ENCODE measurements around the gene TNXB.
"Not testable (repeated sequence)": the region's sequence is repeated elsewhere in the genome, so short reads cannot be mapped to it uniquely, and the experiment has no call there.

Gene TNXB

DNA sequence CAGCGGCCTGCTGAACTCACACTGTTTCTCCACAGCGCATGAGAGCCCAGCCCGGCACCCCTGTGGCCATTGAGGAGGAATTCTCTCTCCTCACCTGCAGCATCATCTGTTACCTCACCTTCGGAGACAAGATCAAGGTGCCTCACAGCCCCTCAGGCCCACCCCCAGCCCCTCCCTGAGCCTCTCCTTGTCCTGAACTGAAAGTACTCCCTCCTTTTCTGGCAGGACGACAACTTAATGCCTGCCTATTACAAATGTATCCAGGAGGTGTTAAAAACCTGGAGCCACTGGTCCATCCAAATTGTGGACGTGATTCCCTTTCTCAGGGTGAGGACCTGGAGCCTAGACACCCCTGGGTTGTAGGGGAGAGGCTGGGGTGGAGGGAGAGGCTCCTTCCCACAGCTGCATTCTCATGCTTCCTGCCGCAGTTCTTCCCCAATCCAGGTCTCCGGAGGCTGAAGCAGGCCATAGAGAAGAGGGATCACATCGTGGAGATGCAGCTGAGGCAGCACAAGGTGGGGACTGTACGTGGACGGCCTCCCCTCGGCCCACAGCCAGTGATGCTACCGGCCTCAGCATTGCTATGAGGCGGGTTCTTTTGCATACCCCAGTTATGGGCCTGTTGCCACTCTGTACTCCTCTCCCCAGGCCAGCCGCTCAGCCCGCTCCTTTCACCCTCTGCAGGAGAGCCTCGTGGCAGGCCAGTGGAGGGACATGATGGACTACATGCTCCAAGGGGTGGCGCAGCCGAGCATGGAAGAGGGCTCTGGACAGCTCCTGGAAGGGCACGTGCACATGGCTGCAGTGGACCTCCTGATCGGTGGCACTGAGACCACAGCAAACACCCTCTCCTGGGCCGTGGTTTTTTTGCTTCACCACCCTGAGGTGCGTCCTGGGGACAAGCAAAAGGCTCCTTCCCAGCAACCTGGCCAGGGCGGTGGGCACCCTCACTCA lies 69.5 kb downstream of the TNXB start:
- DNase-seq (ENCODE audit: low read depth) = not testable (repeated sequence)

DNA sequence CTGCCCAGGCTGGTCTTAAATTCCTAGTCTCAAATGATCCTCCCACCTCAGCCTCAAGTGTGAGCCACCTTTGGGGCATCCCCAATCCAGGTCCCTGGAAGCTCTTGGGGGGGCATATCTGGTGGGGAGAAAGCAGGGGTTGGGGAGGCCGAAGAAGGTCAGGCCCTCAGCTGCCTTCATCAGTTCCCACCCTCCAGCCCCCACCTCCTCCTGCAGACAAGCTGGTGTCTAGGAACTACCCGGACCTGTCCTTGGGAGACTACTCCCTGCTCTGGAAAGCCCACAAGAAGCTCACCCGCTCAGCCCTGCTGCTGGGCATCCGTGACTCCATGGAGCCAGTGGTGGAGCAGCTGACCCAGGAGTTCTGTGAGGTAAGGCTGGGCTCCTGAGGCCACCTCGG lies 70.3 kb downstream of the TNXB start:
- DNase-seq (ENCODE audit: low read depth) = not testable (repeated sequence)

DNA sequence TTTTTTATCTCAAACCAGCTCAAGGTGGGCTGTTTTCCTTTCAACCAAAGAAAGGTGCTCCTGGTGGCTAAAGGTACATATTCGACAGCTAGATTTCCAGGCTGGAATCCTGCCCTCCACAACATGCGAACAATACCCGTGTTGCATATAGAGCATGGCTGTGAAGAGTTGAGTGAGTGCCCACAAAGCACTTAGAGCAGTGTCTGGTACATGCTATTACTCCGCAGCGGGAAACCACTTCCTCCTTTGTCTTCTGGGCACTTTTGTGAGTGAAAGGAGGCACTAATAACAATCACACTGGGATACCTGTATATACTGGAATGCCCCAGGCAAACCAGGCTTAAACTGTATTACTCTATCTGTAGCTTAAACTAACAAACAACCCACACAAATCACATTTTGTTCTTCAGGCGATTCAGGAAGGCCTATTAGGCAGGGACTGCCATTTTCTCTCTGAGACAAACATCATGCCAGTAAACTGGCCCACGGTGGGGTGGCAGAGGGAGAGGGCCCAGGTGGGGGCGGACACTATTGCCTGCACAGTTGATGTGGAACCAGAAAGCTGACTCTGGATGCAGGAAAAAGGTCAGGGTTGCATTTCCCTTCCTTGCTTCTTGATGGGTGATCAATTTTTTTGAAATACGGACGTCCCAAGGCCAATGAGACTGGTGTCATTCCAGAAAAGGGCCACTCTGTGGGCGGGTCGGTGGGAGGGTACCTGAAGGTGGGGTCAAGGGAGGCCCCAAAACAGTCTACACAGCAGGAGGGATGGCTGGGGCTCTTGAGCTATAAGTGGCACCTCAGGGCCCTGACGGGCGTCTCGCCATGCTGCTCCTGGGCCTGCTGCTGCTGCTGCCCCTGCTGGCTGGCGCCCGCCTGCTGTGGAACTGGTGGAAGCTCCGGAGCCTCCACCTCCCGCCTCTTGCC lies 71.3 kb downstream of the TNXB start, which contains the start of gene CYP21A2:
Gene CYP21A2, plus strand, starts transcription at position 818 of the 927 bp plus-strand sequence. Its CDS starts 8 bp downstream, at position 826.
- not testable (repeated sequence) for DNase-seq (ENCODE audit: low read depth)

DNA sequence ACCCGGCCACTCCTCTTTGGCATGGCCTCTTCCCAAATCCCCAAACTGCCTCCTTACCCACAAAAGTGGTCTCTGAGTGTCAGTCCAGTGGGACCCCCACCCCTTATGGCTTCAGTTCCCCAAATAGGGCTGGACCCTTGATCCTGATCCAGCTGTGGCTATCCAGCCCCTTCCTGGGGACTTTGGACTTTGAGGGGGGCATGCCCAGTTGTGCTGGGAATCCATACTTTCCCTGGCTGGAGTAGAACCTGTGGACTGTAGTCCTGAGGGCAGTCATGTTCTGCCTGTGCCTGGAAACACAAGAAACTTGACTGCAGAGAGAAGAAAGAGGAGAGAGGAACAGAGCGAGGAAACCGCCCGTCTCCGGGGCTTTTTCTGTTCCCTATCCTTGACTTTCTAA lies 72.0 kb downstream of the TNXB start:
- not testable (repeated sequence) for DNase-seq (ENCODE audit: low read depth)

DNA sequence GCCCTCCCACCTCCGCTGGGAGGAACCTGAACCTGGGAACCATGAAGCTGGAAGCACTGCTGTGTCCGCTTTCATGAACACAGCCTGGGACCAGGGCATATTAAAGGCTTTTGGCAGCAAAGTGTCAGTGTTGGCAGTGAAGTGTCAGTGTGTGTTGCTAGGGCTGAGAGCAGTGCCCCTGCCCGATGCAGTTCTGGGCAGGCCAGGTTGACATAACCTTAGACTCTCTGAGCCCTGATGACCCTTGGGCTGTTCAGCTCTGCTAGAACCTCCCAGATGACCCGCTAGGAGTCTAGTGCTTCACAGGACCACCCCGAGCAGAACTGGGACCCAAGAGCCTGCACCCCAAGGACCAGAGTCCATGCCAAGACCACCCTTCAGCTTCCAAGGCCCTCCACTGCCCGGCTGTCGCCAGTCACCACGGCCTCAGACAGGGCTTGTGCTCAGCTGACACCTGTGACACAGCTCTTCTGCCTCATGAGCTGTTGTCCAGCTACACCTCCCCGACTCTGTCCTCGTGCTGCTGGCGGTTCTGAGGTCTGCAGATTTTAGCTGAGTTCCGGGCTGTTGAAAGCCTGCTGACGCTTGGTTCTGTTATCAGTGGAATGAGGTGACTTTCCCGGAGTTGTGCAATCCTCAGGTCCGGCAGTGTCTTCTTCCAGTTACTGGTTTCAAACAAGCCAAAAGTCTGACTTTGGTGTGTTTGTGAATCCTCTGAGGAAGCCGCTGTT lies 73.7 kb downstream of the TNXB start:
- not testable (repeated sequence) for DNase-seq (ENCODE audit: low read depth)

DNA sequence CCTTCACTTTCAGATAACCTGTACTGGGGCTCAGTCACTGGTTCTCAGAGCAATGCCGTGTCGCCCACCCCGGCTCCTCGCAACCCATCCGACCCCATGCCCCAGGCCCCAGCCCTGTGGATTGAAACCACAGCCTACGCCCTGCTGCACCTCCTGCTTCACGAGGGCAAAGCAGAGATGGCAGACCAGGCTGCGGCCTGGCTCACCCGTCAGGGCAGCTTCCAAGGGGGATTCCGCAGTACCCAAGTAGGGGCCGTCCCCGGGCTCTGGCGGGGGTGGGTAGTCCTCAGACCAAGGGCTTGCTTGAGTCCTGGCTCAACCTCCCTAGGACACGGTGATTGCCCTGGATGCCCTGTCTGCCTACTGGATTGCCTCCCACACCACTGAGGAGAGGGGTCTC lies 79.6 kb downstream of the TNXB start:
- not testable (repeated sequence) for DNase-seq (ENCODE audit: low read depth)

DNA sequence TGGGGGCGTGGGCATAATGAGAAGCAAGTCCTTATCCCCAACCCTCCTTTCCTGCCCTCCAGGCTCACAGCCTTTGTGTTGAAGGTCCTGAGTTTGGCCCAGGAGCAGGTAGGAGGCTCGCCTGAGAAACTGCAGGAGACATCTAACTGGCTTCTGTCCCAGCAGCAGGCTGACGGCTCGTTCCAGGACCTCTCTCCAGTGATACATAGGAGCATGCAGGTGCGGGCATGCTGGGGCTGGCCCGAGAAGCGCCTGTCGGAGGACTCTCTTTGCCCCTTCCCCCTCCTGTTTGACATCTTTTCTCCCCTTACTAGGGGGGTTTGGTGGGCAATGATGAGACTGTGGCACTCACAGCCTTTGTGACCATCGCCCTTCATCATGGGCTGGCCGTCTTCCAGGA lies 80.5 kb downstream of the TNXB start:
- DNase-seq (ENCODE audit: low read depth) = not testable (repeated sequence)

DNA sequence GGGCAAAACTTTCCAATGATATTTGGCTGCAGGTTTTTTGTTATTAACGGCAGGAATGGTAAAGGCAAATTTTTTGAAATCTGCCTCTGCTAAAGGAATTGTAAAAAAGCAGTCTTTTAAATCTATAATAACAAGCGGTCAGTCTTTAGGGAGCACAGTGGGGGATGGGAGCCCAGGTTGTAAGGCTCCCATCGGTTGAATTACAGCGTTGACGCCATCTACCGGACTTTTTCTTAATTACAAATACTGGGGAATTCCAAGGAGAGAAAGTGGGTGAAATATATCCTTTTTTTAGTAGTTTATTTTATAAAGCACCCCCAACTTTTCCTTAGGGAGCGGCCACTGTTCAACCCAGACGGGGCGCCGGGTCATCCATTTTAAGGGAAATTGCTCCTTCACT lies 87.0 kb downstream of the TNXB start:
- DNase-seq (ENCODE audit: low read depth) = not testable (repeated sequence)

DNA sequence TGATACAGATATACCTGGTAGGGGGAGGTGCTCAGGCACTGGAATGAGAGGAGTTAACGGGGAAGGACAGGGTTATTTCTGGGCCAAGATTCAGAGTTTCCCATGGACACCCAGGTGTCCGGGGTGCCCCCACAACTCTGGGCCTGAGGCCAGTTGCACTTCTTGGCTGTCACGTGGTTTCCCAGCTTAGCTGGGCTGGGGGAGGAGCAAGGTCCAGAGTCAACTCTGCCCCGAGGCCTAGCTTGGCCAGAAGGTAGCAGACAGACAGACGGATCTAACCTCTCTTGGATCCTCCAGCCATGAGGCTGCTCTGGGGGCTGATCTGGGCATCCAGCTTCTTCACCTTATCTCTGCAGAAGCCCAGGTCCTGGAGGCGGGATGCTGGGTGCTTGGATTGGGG lies 94.6 kb downstream of the TNXB start, which contains the start of gene C4B:
Gene C4B, plus strand, starts transcription at position 249 of the 400 bp plus-strand sequence. Its CDS starts 51 bp downstream, at position 300.
- DNase-seq (ENCODE audit: low read depth) = not testable (repeated sequence)

DNA sequence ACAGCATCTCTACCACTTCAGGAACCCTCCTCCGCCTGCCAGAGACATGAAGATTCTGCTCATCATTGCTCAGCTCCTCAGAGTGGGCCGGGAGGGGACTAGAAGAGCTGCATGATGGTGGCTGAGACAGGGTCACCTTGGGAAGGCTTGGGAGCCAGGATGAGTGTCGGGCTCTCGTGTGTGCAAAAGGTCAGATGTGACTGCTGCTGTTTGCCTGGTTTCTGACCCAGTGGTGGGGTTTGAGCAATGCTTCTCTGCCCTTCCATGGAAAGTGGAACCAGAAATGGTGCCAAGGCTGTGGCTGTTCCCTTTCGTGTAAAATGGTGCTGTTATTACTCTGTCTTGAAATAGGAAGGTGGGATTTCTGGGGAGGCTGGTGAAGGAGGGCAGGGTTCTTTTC lies 95.4 kb downstream of the TNXB start:
- not testable (repeated sequence) for DNase-seq (ENCODE audit: low read depth)

DNA sequence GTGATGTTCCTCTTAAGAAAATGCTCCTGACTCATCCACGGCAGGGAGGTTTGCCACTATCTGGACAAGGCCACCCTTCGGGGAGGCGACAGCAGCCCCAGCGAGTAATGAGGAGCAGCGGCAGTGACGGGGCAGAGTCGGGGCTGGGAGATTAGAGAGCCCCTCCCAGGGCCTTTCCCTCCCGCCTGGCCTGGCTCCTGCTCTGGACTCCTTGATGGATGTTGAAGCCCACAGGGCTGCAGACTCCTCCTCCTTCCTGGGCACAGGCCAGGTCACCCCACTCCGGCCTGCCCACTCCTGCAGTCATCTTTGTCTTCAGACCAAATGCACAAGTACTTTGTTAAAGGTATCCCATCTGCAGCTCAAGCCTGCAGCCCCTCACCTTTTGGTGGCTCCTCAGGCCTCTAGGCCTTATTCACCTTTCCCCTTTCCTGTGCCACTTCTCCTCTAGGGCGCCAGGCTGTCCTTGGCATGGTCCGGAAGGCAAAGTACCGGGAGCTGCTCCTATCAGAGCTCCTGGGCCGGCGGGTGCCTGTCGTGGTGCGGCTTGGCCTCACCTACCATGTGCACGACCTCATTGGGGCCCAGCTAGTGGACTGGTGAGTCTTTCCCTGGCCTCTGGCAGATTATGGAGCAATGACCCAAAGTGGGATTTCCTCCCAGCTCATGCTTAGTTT lies 96.1 kb downstream of the TNXB start:
- not testable (repeated sequence) for DNase-seq (ENCODE audit: low read depth)

DNA sequence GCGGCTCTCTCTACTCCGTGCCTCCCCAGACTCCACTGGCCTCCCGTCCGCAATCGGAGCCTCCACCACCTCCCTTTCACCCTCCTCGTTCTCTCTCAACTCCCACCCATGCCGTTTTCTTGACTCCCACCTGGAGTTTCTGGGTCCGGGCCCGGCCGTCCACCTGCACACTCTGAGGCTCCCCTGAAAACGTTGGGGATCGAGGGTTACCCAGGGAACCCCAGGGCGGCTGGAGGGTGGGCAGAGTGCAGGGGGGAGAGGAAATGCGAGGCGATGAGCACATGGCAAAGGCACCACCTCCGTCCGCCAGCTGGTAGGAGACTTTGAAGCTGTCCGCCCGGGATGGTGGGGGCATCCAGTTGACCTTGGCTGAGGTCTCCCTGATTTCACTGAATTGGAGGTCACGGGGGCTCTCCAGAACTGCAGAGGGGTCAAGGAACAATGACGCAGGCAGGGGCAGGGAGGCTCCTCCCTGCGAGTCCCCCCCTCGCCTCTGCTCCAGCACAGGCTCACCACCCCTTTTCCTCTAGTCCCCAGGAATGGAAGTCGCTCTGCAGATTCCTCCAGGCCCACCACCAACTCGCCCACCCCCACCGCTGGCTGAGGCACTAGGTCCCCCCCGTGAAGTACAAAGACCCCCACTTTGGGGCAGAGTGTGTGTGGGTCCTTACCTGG lies 98.1 kb downstream of the TNXB start:
- DNase-seq (ENCODE audit: low read depth) = not testable (repeated sequence)

DNA sequence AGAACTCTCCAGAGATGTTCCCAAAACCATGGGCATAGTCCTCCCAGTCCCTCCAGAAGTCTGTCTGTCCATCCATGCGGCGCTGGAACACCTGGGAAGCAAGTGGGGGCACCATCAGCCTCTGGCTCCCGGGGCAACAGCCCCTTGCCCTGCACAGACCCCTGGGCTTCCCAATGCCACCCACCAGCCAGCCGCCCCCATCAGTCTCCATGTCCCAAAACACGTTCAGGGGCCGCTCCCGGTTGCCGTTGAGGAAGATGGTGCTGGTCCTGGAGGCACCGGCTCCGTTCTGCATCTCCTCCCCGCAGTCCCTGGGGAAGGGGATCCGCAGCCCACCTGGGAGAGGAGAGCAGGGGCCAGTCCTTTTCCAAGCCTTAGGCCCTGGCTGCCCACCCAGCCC lies 99.6 kb downstream of the TNXB start:
- DNase-seq (ENCODE audit: low read depth) = not testable (repeated sequence)

DNA sequence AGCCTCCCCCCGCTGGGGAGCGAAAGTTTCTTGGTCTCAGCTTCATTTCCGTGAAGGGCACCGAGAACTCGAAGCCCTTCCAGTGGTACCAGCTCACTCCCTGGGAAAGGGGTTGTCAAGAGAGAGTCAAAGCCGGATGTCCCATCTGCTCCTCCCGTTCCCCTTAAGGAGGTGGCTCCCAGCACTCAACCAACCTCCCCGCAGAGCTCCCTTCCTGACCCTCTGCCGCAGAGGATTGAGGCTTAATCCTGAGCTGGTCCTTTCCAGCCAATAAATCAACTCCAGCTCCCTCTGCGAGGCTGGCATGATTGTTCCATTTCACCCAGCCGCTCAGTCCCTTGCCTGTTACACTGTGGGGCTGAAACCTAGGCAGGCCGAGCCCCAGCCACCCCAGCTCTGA lies 100.5 kb downstream of the TNXB start:
- DNase-seq (ENCODE audit: low read depth) = not testable (repeated sequence)

DNA sequence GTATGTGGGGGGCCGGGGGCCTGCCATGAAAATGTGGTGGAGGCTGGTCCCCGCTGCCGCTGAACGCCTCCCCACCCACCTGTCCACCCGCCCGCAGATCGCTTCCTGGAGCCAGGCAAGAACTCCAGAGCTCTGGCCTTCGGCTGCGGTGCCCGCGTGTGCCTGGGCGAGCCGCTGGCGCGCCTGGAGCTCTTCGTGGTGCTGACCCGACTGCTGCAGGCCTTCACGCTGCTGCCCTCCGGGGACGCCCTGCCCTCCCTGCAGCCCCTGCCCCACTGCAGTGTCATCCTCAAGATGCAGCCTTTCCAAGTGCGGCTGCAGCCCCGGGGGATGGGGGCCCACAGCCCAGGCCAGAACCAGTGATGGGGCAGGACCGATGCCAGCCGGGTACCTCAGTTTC lies 101.1 kb downstream of the TNXB start:
- DNase-seq (ENCODE audit: low read depth) = not testable (repeated sequence)

DNA sequence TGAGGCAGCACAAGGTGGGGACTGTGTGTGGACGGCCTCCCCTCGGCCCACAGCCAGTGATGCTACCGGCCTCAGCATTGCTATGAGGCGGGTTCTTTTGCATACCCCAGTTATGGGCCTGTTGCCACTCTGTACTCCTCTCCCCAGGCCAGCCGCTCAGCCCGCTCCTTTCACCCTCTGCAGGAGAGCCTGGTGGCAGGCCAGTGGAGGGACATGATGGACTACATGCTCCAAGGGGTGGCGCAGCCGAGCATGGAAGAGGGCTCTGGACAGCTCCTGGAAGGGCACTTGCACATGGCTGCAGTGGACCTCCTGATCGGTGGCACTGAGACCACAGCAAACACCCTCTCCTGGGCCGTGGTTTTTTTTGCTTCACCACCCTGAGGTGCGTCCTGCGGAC lies 102.1 kb downstream of the TNXB start:
- DNase-seq (ENCODE audit: low read depth) = not testable (repeated sequence)

DNA sequence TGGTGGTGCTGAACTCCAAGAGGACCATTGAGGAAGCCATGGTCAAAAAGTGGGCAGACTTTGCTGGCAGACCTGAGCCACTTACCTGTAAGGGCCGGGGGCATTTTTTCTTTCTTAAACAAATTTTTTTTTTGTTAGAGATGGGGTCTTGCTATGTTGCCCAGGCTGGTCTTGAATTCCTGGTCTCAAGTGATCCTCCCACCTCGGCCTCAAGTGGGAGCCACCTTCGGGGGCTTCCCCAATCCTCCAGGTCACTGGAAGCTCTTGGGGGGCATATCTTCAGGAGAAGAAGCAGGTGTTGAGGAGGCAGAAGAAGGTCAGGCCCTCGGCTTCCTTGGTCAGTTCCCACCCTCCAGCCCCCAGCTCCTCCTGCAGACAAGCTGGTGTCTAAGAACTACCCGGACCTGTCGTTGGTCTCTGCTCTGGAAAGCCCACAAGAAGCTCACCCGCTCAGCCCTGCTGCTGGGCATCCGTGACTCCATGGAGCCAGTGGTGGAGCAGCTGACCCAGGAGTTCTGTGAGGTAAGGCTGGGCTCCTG lies 103.1 kb downstream of the TNXB start:
- DNase-seq (ENCODE audit: low read depth) = not testable (repeated sequence)

DNA sequence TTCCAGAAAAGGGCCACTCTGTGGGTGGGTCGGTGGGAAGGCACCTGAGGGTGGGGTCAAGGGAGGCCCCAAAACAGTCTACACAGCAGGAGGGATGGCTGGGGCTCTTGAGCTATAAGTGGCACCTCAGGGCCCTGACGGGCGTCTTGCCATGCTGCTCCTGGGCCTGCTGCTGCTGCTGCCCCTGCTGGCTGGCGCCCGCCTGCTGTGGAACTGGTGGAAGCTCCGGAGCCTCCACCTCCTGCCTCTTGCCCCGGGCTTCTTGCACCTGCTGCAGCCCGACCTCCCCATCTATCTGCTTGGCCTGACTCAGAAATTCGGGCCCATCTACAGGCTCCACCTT lies 103.6 kb downstream of the TNXB start:
- not testable (repeated sequence) for DNase-seq (ENCODE audit: low read depth)

DNA sequence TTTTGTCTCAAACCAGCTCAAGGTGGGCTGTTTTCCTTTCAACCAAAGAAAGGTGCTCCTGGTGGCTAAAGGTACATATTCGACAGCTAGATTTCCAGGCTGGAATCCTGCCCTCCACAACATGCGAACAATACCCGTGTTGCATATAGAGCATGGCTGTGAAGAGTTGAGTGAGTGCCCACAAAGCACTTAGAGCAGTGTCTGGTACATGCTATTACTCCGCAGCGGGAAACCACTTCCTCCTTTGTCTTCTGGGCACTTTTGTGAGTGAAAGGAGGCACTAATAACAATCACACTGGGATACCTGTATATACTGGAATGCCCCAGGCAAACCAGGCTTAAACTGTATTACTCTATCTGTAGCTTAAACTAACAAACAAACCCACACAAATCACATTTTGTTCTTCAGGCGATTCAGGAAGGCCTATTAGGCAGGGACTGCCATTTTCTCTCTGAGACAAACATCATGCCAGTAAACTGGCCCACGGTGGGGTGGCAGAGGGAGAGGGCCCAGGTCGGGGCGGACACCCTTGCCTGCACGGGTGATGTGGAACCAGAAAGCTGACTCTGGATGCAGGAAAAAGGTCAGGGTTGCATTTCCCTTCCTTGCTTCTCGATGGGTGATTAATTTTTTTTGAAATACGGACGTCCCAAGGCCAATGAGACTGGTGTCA lies 104.1 kb downstream of the TNXB start:
- DNase-seq (ENCODE audit: low read depth) = not testable (repeated sequence)
